Gastroesophageal sphincter (tissue), 4 donors: Measurements from ENCODE around the gene EMILIN1. TPM values are rescaled to one million over a fixed set of nuclear protein-coding genes. Genes with fewer than 3 reads are reported as not detected.
A peak's percentile ranks its signal among the peaks of the same experiment; 100 is the strongest.

Experiments
- ATAC-seq: fragments of 150-250 bp; one replicate; pipeline ENCODE4 v1.9.1; 2016; ENCODE audit warnings: mild to moderate bottlenecking, moderate library complexity
- H3K27ac ChIP-seq, 4 donors: fragments of 200-600 bp; sonication (generic) in 3 of 4; 1 replicate in 3 of 4; 2 replicates in 1 of 4; pipeline ENCODE4 v1.5.1; 2016 to 2019
- H3K27me3 ChIP-seq: fragments of 200-600 bp; sonication (generic); one replicate; pipeline ENCODE4 v1.5.1; 2019
- H3K36me3 ChIP-seq, 2 donors: fragments of 200-600 bp; sonication (generic); one replicate each; pipeline ENCODE4 v1.5.1; 2019; ENCODE audit warnings: control low read depth in 1 of 2
- H3K4me1 ChIP-seq, 3 donors: fragments of 200-600 bp; sonication (generic); 1 replicate in 2 of 3; 2 replicates in 1 of 3; pipeline ENCODE4 v1.5.1; 2016 to 2019; ENCODE audit warnings: control low read depth in 2 of 3
- H3K4me3 ChIP-seq, 2 donors: fragments of 200-600 bp; sonication (generic); one replicate each; pipeline ENCODE4 v1.5.1; 2019; ENCODE audit warnings: mild to moderate bottlenecking in 1 of 2, moderate library complexity in 1 of 2
- H3K9me3 ChIP-seq, 3 donors: fragments of 200-600 bp; sonication (generic); one replicate each; pipeline ENCODE4 v1.5.1; 2017 to 2019; ENCODE audit warnings: control low read depth in 2 of 3
- EP300 ChIP-seq: sonication (generic); formaldehyde crosslinking; IDR thresholded peaks from one replicate; pipeline ENCODE4 v1.6.1; 2017; ENCODE audit warnings: antibody characterized with exemption, mild to moderate bottlenecking
- POLR2A ChIP-seq, 2 donors: fragments of 450-650 bp; IDR thresholded peaks; one replicate each; pipeline ENCODE4 v1.6.1; 2017; ENCODE audit warnings: antibody characterized with exemption in 2 of 2, mild to moderate bottlenecking in 2 of 2, moderate library complexity in 1 of 2
- POLR2AphosphoS5 ChIP-seq: sonication (generic); formaldehyde crosslinking; IDR thresholded peaks from one replicate; pipeline ENCODE4 v1.6.1; 2017; ENCODE audit warnings: antibody characterized with exemption
- WGBS, 2 donors: methylation state at CpG; one replicate each; pipeline ENCODE4 v1.1.5; 2018; ENCODE audit warnings: low coverage in 1 of 2; 5-methylcytosine and 5-hydroxymethylcytosine counted together
- total RNA-seq, 4 donors: library from RNA; depleted of rRNA; stranded (reverse); fragments of >200 nt; gene quantifications; one replicate each; pipeline ENCODE4 v1.1.0, GENCODE V29; 2016
- TF ChIP-seq, protein P1 (sequence below), 4 experiments: fragments of 200-600 bp in 2 of 4; fragments of 450-650 bp in 2 of 4; sonication (generic) in 1 of 4; IDR thresholded peaks; one replicate each; pipeline ENCODE4 v1.5.1; 2017 to 2019; ENCODE audit warnings: antibody characterized with exemption in 4 of 4, mild to moderate bottlenecking in 2 of 4, moderate library complexity in 2 of 4

Gene EMILIN1
- total RNA-seq, 4 donors from 2014 or later, result 94.1 to 257 (median 174) TPM

DNA sequence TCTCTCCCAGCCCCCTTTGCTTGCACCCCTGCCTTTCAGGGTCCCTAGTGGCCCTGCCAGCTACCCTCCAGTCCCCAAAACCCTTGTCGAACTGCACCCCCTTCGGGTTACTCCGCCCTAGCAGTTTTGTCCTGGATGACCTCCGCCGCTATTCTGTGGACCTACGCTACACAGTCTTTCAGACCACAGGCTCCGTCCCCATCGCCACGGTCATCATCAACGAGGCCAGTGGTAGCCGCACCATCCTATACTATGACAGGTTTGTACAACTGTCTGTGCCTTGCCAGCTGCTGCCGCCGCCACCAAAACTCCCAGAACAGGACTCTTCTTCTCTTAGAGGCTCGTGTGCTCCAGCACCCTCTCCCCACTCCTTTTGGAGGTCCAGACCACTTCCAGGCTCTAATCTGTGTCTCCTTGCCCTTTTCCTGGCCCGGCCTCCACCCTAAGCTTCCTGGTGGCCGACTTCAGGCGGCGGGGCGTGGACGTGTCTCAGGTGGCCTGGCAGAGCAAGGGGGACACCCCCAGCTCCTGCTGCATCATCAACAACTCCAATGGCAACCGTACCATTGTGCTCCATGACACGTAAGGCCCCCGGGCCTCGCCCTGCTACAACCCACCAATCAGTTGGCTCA, 16.1 kb downstream of the EMILIN1 start:
- Histone ChIP-seq H3K4me1 (peaks cover 0 to 13% (median 4%) of the 10 kb centered on the region in 3 donors), H3K27me3 (no peaks in the 10 kb centered on the region), H3K9me3 (no peaks in the 10 kb centered on the region), H3K4me3 (no peak overlapping the region), H3K27ac (no peak overlapping the region), H3K36me3 (peaks cover 0 to 23% of the 10 kb centered on the region in 2 donors)
- ATAC-seq, result no peak
- WGBS, 2 donors, result 86 to 87% methylated on average over 7 to 23 of the region's 24 CpGs
- no peak for TF ChIP-seq POLR2A (IDR thresholded peaks at IDR 0.05)
- TF ChIP-seq EP300, result no peak
- TF ChIP-seq, protein P1, sequence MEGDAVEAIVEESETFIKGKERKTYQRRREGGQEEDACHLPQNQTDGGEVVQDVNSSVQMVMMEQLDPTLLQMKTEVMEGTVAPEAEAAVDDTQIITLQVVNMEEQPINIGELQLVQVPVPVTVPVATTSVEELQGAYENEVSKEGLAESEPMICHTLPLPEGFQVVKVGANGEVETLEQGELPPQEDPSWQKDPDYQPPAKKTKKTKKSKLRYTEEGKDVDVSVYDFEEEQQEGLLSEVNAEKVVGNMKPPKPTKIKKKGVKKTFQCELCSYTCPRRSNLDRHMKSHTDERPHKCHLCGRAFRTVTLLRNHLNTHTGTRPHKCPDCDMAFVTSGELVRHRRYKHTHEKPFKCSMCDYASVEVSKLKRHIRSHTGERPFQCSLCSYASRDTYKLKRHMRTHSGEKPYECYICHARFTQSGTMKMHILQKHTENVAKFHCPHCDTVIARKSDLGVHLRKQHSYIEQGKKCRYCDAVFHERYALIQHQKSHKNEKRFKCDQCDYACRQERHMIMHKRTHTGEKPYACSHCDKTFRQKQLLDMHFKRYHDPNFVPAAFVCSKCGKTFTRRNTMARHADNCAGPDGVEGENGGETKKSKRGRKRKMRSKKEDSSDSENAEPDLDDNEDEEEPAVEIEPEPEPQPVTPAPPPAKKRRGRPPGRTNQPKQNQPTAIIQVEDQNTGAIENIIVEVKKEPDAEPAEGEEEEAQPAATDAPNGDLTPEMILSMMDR (IDR thresholded peaks at IDR 0.05), result no peak
- TF ChIP-seq POLR2AphosphoS5, result no peak

DNA sequence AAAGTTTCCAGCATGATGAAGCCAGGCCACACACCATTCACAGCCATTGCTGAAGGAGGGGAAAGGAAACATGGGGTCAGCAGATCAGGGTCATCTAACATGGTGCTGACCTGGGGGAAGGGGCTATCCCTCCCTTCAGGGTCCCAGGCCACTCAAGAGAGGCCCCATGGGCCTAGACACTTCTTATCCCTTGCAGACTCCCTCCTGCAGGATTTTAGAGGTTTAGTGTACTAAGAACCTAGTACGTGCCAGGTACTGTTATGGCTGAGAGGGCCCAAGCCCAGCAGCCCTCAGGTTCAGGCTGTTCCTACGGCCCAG, 17.0 kb downstream of the EMILIN1 start:
- H3K36me3 ChIP-seq, result peaks cover 0 to 32% of the 10 kb centered on the region in 2 donors
- TF ChIP-seq POLR2AphosphoS5 (no peak), POLR2A (IDR thresholded peaks at IDR 0.05) (no peak), EP300 (no peak)
- TF ChIP-seq, protein P1 (IDR thresholded peaks at IDR 0.05), result no peak
- no peak for ATAC-seq
- WGBS, 2 donors, result 100% methylated on average over 1 of the region's 2 CpGs; no CpG with 5 or more reads in 1 of the 2 donors
- no peak overlapping the region for H3K4me3 ChIP-seq
- H3K4me1 ChIP-seq, result peaks cover 0 to 13% (median 4%) of the 10 kb centered on the region in 3 donors
- no peaks in the 10 kb centered on the region for H3K9me3 ChIP-seq
- H3K27ac ChIP-seq, result no peak overlapping the region
- no peaks in the 10 kb centered on the region for H3K27me3 ChIP-seq

DNA sequence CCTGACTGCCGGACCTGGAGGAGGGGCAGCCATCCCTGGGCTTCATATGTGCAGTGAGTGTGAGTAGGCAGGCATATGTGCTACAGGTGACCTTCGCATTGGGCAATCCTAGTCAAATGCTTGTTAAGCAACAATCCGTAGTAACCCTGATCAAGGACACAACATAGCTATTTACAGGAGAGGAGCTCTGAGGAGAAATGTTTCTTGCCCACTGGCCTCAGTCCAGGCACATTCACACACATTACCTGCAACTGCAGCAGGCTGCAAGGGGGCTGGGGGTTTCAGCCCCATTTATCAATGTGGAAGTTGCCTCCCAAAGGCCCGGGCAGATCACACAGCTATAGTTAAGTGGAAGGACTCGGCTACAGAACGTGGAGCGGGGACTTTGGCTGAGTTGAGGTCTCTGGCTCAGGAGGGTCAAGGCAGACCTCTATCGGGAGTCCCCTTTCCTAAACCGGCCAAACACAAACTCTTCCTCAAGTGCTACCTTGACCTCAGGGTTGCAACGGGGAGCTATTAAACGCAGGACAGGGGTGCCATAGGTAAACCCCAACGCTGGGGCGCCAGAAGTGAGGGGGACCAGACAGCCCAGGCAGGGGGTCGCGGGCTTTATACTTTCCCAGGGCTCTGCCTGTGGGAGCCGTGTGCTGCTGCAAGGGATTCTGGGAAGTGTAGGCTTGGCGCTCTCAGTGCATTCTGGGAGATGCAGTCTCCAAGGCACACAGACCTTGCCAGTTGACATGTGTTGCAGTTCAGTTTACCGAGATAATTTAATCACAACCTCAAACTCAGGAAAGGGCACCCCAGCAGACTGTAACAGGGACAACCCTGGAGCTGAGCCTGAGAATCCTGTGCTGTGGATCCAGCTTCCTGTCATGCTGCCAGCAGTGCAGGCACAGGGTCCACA, 17.6 kb downstream of the EMILIN1 start:
- H3K4me3 ChIP-seq, result peak overlapping the region; percentile 25 to 39
- WGBS, 2 donors, result no CpG with 5 or more reads among the region's 18 CpGs
- ATAC-seq, result peak; percentile 78
- H3K9me3 ChIP-seq, result no peaks in the 10 kb centered on the region
- peak overlapping the region in 1 of 4 donors; percentile 19 for H3K27ac ChIP-seq
- H3K4me1 ChIP-seq, result peaks cover 0 to 13% (median 4%) of the 10 kb centered on the region in 3 donors
- H3K36me3 ChIP-seq, result peaks cover 0 to 33% of the 10 kb centered on the region in 2 donors
- TF ChIP-seq, protein P1 (IDR thresholded peaks at IDR 0.05), result no peak
- TF ChIP-seq POLR2AphosphoS5, result no peak
- no peak for TF ChIP-seq POLR2A (IDR thresholded peaks at IDR 0.05)
- no peak for TF ChIP-seq EP300
- H3K27me3 ChIP-seq, result no peaks in the 10 kb centered on the region

DNA sequence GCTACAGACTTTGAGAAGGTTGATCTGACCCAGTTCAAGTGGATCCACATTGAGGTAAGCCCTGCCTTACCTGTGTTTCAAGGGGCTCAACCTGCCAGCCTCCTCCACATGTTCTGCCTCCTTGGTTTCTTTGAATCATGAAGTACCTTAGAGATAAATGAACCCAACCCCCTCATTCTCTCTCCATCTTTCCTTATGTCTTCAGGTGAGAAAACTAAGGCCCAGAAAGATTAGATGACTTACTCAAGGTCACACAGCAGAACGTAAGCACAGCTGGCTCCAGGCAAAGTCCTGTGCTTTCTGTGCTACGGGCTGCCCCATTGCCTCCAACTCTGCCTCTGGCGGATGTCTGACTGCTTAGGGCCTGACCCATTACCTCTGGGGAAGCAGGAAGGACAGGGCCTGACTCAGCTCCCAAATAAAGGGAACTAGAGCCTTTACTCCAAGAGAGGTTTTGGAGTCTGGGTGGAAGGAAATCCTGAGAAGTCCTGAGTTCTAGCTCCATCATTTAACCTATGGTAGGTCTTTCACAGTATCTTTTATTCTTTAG, 18.4 kb downstream of the EMILIN1 start:
- Histone ChIP-seq H3K4me1 (peaks cover 0 to 13% (median 4%) of the 10 kb centered on the region in 3 donors), H3K4me3 (no peak overlapping the region), H3K27ac (peak overlapping the region in 1 of 4 donors; percentile 19), H3K27me3 (no peaks in the 10 kb centered on the region), H3K36me3 (peaks cover 0 to 33% of the 10 kb centered on the region in 2 donors), H3K9me3 (no peaks in the 10 kb centered on the region)
- TF ChIP-seq POLR2AphosphoS5, result no peak
- TF ChIP-seq, protein P1 (IDR thresholded peaks at IDR 0.05), result no peak
- TF ChIP-seq POLR2A (IDR thresholded peaks at IDR 0.05), result no peak
- no peak for ATAC-seq
- WGBS, 2 donors, result 33 to 58% methylated on average over 2 of the region's 3 CpGs
